ENCODE data around the gene CMTM4.
"Not testable (repeated sequence)": the region's sequence is repeated elsewhere in the genome, so short reads cannot be mapped to it uniquely, and the experiment has no call there.

The CMTM4 gene

GRCh38 chr16:66673691-66674090, 22.9 kb downstream of the CMTM4 start:
- no peaks in the 10 kb centered on the region for H3K27me3 ChIP-seq
- DNase-seq = no peak

DNA sequence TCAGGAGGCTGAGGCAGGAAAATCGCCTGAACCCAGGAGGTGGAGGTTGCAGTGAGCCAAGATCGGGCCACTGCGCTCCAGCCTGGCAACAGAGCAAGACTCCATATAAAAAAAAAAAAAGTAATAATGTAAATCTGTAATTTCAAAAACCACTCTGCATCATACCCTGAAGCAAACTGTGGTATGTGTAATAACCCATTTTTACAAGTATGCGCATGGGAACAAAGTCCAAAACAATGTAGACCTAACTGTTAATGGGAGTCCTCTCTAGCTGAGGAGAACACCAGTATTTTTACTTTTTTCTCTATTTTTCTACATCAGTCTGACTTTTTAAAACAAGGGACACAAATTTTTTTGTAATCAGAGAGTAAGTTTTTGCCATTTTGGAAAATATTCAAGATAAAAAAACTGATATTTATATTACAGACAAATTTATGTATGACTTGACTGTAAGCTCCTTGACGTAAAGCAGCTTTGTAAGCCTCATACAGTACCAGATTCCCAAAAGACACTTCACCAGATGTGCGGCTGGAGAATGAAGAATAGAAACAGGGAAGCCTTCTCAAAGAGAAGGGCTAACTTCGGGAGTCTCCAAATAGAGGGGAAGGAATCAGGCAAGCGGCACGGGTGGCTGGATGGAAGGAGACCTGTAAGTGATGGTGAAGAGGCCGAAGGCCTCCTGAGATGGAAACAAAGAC, 25.7 kb downstream of the CMTM4 start:
- DNase-seq = no peak
- Histone ChIP-seq H3K4me3 (ENCODE audit: low read depth, low read length) (no peak overlapping the region), H3K36me3 (no peaks in the 10 kb centered on the region), H3K4me1 (no peaks in the 10 kb centered on the region), H3K9me3 (no peaks in the 10 kb centered on the region), H3K27me3 (no peaks in the 10 kb centered on the region)
- TF ChIP-seq, protein P1, sequence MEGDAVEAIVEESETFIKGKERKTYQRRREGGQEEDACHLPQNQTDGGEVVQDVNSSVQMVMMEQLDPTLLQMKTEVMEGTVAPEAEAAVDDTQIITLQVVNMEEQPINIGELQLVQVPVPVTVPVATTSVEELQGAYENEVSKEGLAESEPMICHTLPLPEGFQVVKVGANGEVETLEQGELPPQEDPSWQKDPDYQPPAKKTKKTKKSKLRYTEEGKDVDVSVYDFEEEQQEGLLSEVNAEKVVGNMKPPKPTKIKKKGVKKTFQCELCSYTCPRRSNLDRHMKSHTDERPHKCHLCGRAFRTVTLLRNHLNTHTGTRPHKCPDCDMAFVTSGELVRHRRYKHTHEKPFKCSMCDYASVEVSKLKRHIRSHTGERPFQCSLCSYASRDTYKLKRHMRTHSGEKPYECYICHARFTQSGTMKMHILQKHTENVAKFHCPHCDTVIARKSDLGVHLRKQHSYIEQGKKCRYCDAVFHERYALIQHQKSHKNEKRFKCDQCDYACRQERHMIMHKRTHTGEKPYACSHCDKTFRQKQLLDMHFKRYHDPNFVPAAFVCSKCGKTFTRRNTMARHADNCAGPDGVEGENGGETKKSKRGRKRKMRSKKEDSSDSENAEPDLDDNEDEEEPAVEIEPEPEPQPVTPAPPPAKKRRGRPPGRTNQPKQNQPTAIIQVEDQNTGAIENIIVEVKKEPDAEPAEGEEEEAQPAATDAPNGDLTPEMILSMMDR (IDR thresholded peaks at IDR 0.05; ENCODE audit: low read depth, low read length) = no peak

More at GRCh38 chr16:66673691-66674090, 22.9 kb downstream of the CMTM4 start:
- H3K4me3 ChIP-seq (ENCODE audit: low read depth, low read length) = no peak overlapping the region
- TF ChIP-seq, protein P1 (IDR thresholded peaks at IDR 0.05; ENCODE audit: low read depth, low read length) = no peak
- H3K4me1 ChIP-seq = no peaks in the 10 kb centered on the region
- H3K9me3 ChIP-seq = no peaks in the 10 kb centered on the region
- no peaks in the 10 kb centered on the region for H3K36me3 ChIP-seq

DNA sequence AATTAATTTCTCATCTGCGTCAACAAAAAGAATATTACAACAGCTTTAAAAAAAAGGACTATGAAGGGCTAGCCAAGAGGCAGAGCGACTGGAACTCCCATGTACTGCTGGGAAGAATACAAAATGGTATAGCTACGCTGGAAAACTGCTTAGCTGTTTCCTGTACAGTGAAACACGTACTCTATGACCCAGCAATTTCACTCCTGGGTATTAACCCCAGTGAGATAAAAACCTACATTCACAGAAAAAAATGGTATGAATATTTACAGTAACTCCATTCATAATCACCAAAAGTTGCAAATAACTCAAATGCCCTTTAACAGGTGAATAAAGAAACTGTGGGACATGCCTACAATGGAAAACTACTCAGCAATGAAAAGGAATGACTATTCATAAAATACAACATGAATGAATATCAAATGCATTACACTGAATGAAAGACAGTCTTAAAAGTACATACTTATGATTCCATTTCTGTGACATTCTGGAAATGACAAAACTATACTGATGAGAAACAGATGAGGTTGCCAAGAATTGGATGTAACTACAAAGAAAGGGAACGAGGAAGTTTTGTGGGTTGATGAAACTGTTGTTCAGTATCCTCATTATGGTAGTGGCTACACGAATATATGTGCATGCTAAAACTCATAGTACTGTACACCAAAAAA, 27.6 kb downstream of the CMTM4 start:
- H3K36me3 ChIP-seq = no peaks in the 10 kb centered on the region
- TF ChIP-seq, protein P1 (IDR thresholded peaks at IDR 0.05; ENCODE audit: low read depth, low read length) = no peak
- DNase-seq = no peak
- no peaks in the 10 kb centered on the region for H3K9me3 ChIP-seq
- no peak overlapping the region for H3K4me3 ChIP-seq (ENCODE audit: low read depth, low read length)
- no peaks in the 10 kb centered on the region for H3K4me1 ChIP-seq
- no peaks in the 10 kb centered on the region for H3K27me3 ChIP-seq

DNA sequence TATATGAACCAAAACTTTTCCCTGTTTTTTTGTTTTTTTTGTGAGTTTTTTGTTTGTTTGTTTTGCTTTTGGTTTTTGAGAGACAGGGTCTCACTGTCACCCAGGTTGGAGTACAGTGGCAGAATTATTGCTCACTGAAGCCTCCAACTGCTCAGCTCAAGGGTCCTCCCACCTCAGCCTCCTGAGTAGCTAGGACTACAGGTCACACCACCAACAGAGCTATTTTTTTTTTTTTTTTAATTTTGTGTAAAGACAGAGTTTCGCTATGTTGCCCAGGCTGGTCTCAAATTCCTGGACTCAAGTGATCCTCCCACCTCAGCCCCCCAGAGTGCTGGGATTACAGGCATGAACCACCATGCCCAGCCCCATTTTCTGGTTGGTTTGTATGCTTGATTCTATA, 28.6 kb downstream of the CMTM4 start:
- Histone ChIP-seq H3K36me3 (no peaks in the 10 kb centered on the region), H3K27me3 (no peaks in the 10 kb centered on the region), H3K9me3 (no peaks in the 10 kb centered on the region), H3K4me3 (ENCODE audit: low read depth, low read length) (no peak overlapping the region), H3K4me1 (peaks cover 3% of the 10 kb centered on the region; the same call in 1 of the 2 replicates)
- TF ChIP-seq, protein P1 (IDR thresholded peaks at IDR 0.05; ENCODE audit: low read depth, low read length) = no peak
- no peak for DNase-seq

DNA sequence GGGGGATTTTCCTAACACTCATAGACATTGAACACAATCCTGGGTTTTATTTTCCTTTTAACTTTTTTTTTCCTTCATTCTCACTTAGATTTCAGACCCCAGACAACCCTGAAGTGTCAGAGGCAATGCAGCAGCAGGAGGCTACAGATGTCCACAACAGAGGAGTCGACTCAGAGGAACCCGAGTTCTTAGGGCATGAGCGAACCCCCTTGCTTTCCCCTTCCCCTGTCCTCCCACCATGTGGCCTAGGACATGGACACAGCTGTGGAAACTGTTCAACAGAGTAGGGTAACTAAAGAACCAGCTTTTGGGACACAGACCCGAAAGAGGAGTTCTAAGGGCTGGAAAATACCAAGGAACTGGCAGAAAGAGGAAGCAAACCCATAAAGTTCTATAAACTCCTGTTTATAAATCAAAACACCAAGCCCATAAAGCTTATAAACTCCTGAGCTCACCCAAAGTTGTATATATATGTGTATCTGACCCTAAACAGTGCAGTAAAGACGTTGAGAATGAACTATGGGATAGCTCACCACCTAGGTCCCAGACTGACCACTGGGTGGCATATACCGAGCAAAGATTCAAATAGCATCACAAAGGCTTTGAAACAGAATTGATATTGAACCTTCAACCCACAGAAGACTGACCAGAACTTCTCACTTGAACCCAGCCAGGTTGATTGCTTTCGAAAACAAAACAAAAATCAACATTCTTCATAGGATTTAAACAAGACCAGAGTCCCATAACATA, 33.9 kb downstream of the CMTM4 start:
- TF ChIP-seq, protein P1 (IDR thresholded peaks at IDR 0.05; ENCODE audit: low read depth, low read length) = peak; percentile 72
- Histone ChIP-seq H3K4me3 (ENCODE audit: low read depth, low read length) (no peak overlapping the region), H3K27me3 (no peaks in the 10 kb centered on the region), H3K4me1 (peaks cover 8% of the 10 kb centered on the region), H3K36me3 (no peaks in the 10 kb centered on the region), H3K9me3 (no peaks in the 10 kb centered on the region)
- peak; percentile 42 for DNase-seq

- not testable (repeated sequence) for H3K36me3 ChIP-seq; H3K4me3 ChIP-seq (ENCODE audit: low read depth, low read length); H3K4me1 ChIP-seq; H3K9me3 ChIP-seq; H3K27me3 ChIP-seq
- peak; percentile 37 for DNase-seq
Measured at GRCh38 chr16:66661671-66662346, 34.7 kb downstream of the CMTM4 start.
